Type B pancreatic cell (in vitro differentiated cells): Measurements from ENCODE around the gene PRR13. TPM values are rescaled to one million over a fixed set of nuclear protein-coding genes. Genes with fewer than 3 reads are reported as not detected.

Source experiments
- DNase-seq: peaks from one replicate; pipeline ENCODE4 v3.0.0; 2021; ENCODE audit warnings: mixed read lengths; ENCODE audit not compliant: unreplicated experiment; ENCODE audit errors: extremely low spot score
- H3K27ac Mint-ChIP-seq: 2 replicates; pipeline ENCODE4 v1.8.0; 2021; ENCODE audit warnings: mild to moderate bottlenecking, mixed read lengths
- H3K27me3 Mint-ChIP-seq: 2 replicates; pipeline ENCODE4 v1.8.0; 2021; ENCODE audit warnings: mixed read lengths
- H3K36me3 Mint-ChIP-seq: 2 replicates; pipeline ENCODE4 v1.8.0; 2021; ENCODE audit warnings: mixed read lengths
- H3K4me1 Mint-ChIP-seq: one replicate; pipeline ENCODE4 v1.8.0; 2021; ENCODE audit warnings: mixed read lengths; ENCODE audit not compliant: unreplicated experiment
- H3K4me3 Mint-ChIP-seq: 2 replicates; pipeline ENCODE4 v1.8.0; 2021; ENCODE audit warnings: mild to moderate bottlenecking, mixed read lengths
- H3K9me3 Mint-ChIP-seq: 2 replicates; pipeline ENCODE4 v1.8.0; 2021; ENCODE audit warnings: mixed read lengths
- total RNA-seq: library from RNA; stranded (reverse); gene quantifications from 2 replicates; pipeline ENCODE4 v1.2.1, GENCODE V29; 2021; ENCODE audit warnings: low replicate concordance
- TF ChIP-seq, protein P1 (sequence below): fragments of 200-600 bp; sonication (generic); conservative IDR thresholded peaks from 2 replicates; pipeline ENCODE4 v1.5.0; 2021; ENCODE audit warnings: antibody characterized with exemption, mild to moderate bottlenecking

The PRR13 gene
- total RNA-seq, 1 donor from 2014 or later, result 88.1 TPM

- H3K4me3 Mint-ChIP-seq, result no peak overlapping the region
- no peak for DNase-seq
- H3K27ac Mint-ChIP-seq, result peak overlapping the region; percentile 7
- H3K36me3 Mint-ChIP-seq, result peaks cover 60% of the 10 kb centered on the region
- H3K9me3 Mint-ChIP-seq, result no peaks in the 10 kb centered on the region
- TF ChIP-seq, protein P1, sequence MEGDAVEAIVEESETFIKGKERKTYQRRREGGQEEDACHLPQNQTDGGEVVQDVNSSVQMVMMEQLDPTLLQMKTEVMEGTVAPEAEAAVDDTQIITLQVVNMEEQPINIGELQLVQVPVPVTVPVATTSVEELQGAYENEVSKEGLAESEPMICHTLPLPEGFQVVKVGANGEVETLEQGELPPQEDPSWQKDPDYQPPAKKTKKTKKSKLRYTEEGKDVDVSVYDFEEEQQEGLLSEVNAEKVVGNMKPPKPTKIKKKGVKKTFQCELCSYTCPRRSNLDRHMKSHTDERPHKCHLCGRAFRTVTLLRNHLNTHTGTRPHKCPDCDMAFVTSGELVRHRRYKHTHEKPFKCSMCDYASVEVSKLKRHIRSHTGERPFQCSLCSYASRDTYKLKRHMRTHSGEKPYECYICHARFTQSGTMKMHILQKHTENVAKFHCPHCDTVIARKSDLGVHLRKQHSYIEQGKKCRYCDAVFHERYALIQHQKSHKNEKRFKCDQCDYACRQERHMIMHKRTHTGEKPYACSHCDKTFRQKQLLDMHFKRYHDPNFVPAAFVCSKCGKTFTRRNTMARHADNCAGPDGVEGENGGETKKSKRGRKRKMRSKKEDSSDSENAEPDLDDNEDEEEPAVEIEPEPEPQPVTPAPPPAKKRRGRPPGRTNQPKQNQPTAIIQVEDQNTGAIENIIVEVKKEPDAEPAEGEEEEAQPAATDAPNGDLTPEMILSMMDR, result no peak
- H3K27me3 Mint-ChIP-seq, result no peaks in the 10 kb centered on the region
- H3K4me1 Mint-ChIP-seq, result peaks cover 25% of the 10 kb centered on the region
Measured at GRCh38 chr12:53459097-53459496, 17.6 kb downstream of the PRR13 start.

- H3K9me3 Mint-ChIP-seq, result no peaks in the 10 kb centered on the region
- H3K27ac Mint-ChIP-seq, result no peak overlapping the region
- peaks cover 17% of the 10 kb centered on the region for H3K4me1 Mint-ChIP-seq
- H3K27me3 Mint-ChIP-seq, result no peaks in the 10 kb centered on the region
- TF ChIP-seq, protein P1, result no peak
- no peak for DNase-seq
- H3K4me3 Mint-ChIP-seq, result no peak overlapping the region
- peaks cover 52% of the 10 kb centered on the region for H3K36me3 Mint-ChIP-seq
Measured at GRCh38 chr12:53461059-53461458, 19.5 kb downstream of the PRR13 start.

DNA sequence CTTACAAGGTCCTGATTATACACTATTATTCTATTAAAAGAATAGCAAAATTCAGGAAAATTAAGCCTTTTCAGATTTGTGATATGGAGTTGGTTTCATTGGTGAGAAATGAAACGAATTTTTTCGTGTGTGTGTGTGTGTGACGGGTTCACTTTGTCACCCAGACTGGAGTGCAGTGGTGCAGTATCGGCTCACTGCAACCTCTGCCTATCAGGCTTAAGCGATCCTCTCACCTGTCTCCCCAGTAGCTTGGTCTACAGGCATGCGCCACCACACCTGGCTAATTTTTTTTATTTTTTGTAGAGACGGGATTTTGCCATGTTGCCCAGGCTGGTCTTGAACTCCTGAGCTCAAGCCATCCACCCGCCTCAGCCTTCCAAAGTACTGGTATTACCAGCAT is 20.1 kb downstream of the PRR13 start:
- Mint-ChIP-seq H3K27ac (no peak overlapping the region), H3K27me3 (no peaks in the 10 kb centered on the region), H3K36me3 (peaks cover 52% of the 10 kb centered on the region), H3K4me3 (no peak overlapping the region), H3K4me1 (peaks cover 16% of the 10 kb centered on the region), H3K9me3 (no peaks in the 10 kb centered on the region)
- DNase-seq, result no peak
- TF ChIP-seq, protein P1, result no peak

- Mint-ChIP-seq H3K4me3 (no peak overlapping the region), H3K36me3 (peaks cover 58% of the 10 kb centered on the region), H3K27me3 (no peaks in the 10 kb centered on the region), H3K4me1 (peaks cover 16% of the 10 kb centered on the region), H3K27ac (no peak overlapping the region), H3K9me3 (no peaks in the 10 kb centered on the region)
- DNase-seq, result no peak
- TF ChIP-seq, protein P1, result no peak
Measured at GRCh38 chr12:53462935-53463334, 21.4 kb downstream of the PRR13 start.

DNA sequence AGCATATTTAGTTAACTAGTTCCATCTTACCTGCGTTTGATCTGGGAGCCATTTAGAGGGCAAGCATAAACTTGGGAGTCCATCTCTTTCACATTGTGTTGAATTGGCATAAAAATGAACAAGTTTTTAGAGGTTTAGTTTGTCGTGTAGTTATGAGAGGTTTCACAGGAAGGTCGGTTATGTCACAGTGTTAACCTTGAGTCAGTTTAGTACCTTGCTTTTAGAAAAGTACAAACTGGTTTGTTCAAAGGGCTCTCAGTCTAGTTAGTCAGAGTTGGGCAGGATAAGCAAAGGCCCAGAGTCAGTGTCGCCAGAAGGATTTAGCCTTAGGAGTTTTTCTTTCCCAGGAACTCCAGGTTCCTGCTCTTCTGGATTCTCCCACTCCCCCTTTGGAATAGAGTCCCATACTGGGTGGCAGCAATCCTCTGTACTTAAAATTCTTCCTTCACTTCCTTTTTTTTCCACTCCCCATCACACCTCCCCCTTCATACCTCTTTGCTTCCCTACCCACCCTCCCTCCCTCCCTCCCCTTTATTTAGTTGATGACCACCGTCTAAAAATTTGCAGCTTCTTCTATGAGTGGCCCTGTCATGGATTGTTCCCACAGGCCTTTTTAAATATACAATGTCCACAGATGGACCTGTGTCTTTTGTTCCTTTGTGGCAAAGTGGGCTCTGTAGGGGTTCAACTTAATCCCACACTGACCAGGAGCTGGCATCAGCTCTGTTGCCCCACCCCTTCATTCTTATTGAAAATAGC is 22.4 kb downstream of the PRR13 start:
- DNase-seq, result no peak
- H3K36me3 Mint-ChIP-seq, result peaks cover 65% of the 10 kb centered on the region
- H3K9me3 Mint-ChIP-seq, result no peaks in the 10 kb centered on the region
- no peaks in the 10 kb centered on the region for H3K27me3 Mint-ChIP-seq
- no peak overlapping the region for H3K27ac Mint-ChIP-seq
- H3K4me3 Mint-ChIP-seq, result no peak overlapping the region
- TF ChIP-seq, protein P1, result no peak
- peaks cover 16% of the 10 kb centered on the region for H3K4me1 Mint-ChIP-seq
